IMR-90 (cell line): ENCODE measurements around the gene SCYL2.

Source experiments
- CTCF ChIP-seq: conservative IDR thresholded peaks from 2 replicates; pipeline ENCODE4 v1.5.1; 2012; ENCODE audit warnings: mild to moderate bottlenecking, low read depth, low read length, improper control_type of control experiment
- POLR2A ChIP-seq: IDR thresholded peaks from 2 replicates; pipeline ENCODE4 v1.6.1; 2012; ENCODE audit warnings: mild to moderate bottlenecking, low read depth, low read length

GRCh38 chr12:100359248-100359647 lies 92.3 kb downstream of the SCYL2 start:
- TF ChIP-seq CTCF (no peak), POLR2A (no peak)
